Stimulated activated naive CD8-positive, alpha-beta T cell treated with anti-CD3 and anti-CD28 coated beads, Interleukin-15, Interleukin-2, amounts not matched to agents 100 ng/mL and 50 ng/mL, for 24 hours (primary cell): ENCODE measurements around the gene CRIP1.

ENCODE experiments used
- H3K27ac Mint-ChIP-seq: one replicate; pipeline ENCODE4 v1.8.0; 2021; ENCODE audit warnings: mild to moderate bottlenecking, mixed read lengths
- H3K27me3 Mint-ChIP-seq: one replicate; pipeline ENCODE4 v1.8.0; 2021; ENCODE audit warnings: mixed read lengths
- H3K36me3 Mint-ChIP-seq: one replicate; pipeline ENCODE4 v1.8.0; 2021; ENCODE audit warnings: low read depth, mixed read lengths
- H3K4me1 Mint-ChIP-seq: one replicate; pipeline ENCODE4 v1.8.0; 2021; ENCODE audit warnings: low read depth, mixed read lengths
- H3K4me3 Mint-ChIP-seq: one replicate; pipeline ENCODE4 v1.8.0; 2021; ENCODE audit warnings: mild to moderate bottlenecking, mixed read lengths
- H3K9me3 Mint-ChIP-seq: one replicate; pipeline ENCODE4 v1.8.0; 2021; ENCODE audit warnings: mixed read lengths

CRIP1 gene

DNA sequence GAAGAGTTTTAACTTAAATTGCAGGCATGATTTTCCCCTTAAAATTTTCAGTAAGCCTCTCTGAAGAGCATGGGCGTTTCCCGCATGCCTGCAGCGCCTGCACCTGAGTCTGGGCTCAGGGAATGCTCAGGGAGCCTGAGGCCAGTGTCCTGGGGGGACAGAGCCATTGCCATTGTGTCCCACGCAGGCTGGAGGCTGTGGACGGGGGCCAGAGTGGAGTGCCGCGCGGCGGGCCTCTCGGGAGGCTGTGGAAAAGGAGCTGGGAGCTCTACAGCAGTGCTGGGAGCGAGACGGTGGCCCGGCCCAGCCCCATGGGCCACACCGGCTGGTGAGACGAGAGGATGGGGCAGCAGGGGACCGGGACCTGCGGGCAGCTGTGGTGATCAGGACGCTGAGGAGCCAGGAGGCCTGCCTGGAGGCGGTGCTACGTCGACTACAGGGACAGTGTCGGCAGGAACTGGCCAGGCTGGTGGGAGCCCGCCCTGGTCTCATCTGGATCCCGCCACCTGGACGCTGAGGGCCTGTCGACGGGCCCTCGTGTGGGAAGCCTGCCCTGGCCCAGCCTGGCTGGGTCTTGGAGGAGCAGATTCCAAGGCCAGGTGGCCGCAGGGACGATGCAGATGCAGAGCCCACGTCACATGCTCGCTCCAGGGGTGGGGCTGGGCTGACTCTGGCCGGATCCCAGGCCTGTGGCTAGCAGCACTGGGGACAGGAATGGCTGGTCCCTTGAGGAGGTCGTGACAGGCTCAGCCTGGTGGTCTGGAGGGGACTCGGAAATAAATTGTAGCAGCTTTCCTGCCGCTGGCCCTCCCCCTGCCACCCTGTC, 12.0 kb downstream of the CRIP1 start:
- Mint-ChIP-seq H3K4me1 (no peaks in the 10 kb centered on the region), H3K4me3 (no peak overlapping the region), H3K9me3 (no peaks in the 10 kb centered on the region), H3K27ac (no peak overlapping the region), H3K27me3 (no peaks in the 10 kb centered on the region), H3K36me3 (no peaks in the 10 kb centered on the region)

DNA sequence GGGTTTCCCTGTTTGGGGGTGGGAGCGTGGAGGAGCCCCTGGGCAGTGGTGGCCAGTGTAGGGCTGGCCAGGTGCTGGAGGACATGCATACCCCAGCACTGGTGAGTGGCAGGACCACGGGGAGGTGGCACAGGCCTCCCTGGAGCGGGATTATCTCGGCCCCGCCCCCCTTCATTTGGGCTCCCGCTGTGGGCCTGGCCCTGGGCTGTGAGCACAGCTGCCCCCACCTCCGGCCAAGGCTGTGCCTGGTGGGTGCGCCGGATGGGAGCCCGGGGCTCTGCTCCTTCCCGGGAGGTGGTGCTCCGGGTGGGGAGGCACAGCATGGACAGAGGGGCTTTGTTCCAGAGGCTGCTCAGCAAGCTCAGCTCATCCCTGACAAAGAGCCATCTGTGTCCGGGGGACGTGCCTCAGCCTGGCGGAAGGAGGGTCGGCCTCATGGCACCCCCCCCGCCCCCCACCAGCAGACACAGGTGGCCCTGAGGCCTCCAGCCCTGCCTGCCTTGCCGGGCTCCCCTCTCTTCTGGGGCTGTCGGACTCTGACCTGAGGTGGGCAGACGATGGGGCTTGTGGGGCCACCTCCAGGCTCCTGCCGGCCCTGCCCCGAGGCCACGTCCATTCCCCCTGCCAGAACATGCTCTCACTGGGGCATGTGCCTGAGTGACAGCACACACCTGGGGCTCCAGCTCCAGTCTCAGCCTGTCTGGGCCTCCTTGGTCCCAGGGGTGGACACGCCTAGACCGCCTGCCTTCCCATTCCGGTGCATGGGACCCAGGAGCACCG, 12.8 kb downstream of the CRIP1 start:
- Mint-ChIP-seq H3K4me3 (no peak overlapping the region), H3K9me3 (no peaks in the 10 kb centered on the region), H3K27me3 (no peaks in the 10 kb centered on the region), H3K27ac (no peak overlapping the region), H3K4me1 (no peaks in the 10 kb centered on the region), H3K36me3 (no peaks in the 10 kb centered on the region)

DNA sequence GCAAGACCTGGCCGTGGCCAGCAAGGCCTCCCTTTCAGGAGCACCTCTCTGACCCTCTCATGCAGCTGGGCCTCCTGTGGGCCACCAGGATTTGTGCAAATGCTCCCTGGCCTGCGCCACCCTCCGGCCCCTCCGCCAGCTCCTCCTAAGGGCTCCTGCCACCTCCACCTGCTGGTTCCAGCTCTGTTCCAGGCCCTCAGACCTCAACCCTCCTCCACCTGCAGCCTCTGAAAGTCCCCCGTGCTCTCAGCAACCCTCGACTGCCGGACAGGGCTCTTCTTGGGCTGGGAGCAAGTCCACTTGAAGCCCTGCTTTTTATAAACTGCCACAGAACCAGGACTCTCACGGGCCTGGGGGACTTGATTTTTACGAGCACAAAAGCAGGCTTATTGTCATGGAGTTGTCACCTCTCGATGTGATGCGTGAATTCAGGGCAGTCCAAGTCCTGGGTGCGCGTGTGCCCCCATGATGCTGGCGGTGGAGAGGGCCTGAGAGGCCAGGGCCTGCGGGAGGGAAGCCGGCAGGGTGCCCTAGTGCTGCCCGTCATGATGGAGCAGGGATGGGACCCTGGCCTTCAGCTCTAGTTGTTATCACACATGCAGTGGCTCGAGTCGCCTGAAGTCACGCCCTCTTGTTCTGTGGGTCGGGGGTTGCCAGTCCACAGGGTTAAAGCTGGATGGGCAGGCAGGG, 13.5 kb downstream of the CRIP1 start:
- no peak overlapping the region for H3K27ac Mint-ChIP-seq
- H3K4me3 Mint-ChIP-seq = no peak overlapping the region
- H3K27me3 Mint-ChIP-seq = no peaks in the 10 kb centered on the region
- H3K36me3 Mint-ChIP-seq = no peaks in the 10 kb centered on the region
- H3K4me1 Mint-ChIP-seq = no peaks in the 10 kb centered on the region
- H3K9me3 Mint-ChIP-seq = no peaks in the 10 kb centered on the region

DNA sequence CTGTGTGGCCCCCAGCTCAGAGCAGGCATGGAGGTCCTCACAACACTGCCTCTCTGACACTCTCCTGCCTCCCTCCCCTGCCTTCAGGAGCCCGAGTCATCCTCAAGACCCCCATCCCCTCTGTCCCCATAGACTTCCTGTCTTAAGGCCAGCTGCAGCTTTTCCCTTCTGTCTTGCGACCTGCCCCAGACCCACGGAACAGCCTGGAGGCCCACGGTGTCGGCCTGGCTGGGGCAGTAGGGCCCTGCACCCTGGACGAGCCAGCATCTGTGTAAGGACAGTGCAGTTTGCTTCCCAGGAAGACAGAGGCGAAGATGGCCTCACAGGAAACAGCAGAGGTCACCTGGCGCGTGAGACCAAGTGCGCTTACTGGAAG, 14.0 kb downstream of the CRIP1 start:
- no peaks in the 10 kb centered on the region for H3K36me3 Mint-ChIP-seq
- no peaks in the 10 kb centered on the region for H3K27me3 Mint-ChIP-seq
- H3K4me1 Mint-ChIP-seq = no peaks in the 10 kb centered on the region
- H3K9me3 Mint-ChIP-seq = no peaks in the 10 kb centered on the region
- H3K4me3 Mint-ChIP-seq = no peak overlapping the region
- no peak overlapping the region for H3K27ac Mint-ChIP-seq

DNA sequence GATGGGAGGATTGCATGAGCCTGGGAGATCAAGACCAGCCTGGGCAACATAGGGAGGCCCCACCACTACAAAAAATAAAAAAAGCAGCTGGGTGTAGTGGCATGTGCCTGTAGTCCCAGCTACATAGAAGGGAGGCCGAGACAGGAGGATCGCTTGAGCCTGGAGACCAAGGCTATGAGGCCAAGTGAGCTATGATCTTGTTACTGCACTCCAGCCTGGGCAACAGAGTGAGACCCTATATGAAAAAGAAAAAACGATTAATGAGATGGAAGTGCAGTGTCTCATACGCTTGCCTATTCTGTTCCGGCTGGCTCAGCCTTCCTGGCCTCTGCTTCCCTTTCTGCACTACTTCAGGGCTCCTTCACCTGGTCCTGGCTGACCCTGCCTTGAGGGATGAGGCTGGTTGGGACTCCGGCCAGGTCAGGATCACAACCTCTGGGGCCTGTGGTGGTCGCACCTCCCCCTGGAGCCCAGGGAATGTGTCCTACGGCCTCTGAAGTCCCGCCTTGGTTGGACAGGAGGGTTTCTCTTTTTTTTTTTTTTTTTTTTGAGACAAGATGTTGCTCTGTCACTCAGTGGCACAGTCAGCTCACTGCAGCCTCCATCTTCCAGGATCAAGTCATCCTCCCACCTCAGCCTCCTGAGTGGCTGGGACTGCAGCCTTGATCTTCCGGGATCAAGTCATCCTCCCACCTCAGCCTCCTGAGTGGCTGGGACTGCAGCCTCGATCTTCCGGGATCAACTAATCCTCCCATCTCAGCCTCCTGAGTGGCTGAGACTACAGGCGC, 15.0 kb downstream of the CRIP1 start:
- Mint-ChIP-seq H3K9me3 (no peaks in the 10 kb centered on the region), H3K4me3 (no peak overlapping the region), H3K4me1 (no peaks in the 10 kb centered on the region), H3K27me3 (no peaks in the 10 kb centered on the region), H3K36me3 (no peaks in the 10 kb centered on the region), H3K27ac (no peak overlapping the region)

DNA sequence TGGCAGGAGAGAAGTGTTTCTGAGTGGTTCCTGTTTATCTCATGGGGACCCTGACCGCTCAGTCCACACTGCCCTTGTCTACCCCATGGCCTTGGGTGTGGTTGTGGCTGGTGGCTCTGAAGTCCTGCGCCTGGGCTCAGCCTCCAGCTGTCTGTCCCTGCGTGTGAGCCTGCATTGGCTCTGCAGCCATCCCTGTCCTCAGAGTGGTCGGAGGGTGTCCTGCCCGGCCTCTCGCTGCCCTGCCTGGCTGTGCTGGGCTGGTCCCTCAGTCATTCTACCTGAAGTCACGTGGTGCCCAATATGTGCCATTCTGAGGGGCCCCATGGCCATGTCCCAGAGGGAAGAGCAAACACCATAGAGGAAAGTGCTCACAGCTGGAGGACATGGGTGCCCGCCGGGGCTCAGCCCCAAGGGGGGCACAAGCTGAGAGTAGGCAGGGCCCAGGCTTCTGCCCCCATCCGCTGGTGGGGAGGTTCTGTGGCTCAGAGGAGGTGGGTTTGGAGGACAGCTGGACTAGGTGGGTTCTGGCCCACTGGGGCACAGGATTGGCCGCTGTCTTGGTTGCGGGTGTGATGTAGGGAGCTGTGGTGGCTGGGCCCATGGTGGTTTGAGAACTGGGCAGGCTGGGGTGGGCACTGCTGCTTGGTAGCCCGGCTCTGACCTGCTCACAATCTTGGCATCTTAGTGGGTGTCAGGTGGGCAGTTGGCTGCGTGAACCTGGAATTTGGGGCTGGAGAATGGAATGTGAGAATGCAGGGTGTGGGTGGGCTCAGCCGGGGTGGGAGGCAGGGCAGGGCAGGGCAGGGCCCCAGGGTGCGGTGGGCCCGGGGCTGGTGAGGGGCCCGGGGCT, 16.0 kb downstream of the CRIP1 start:
- Mint-ChIP-seq H3K9me3 (no peaks in the 10 kb centered on the region), H3K4me1 (no peaks in the 10 kb centered on the region), H3K4me3 (no peak overlapping the region), H3K27ac (no peak overlapping the region), H3K36me3 (no peaks in the 10 kb centered on the region), H3K27me3 (peaks cover 4% of the 10 kb centered on the region)

DNA sequence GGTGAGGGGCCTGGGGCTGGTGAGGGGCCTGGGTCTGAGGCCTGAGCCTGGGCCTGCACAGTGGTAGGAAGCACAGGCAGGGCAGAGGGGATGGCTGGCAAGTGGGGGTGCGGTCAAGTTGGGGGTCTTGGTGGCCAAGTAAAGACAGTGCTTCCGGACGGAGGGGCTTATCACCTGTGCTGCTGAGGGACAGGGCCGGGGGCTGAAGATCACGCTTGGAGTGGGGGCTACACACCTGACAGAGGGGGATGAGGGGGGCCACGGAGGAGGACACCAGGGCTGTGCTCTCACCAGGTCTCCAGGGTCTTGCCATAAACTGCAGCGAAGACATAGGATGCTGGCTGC, 16.6 kb downstream of the CRIP1 start:
- Mint-ChIP-seq H3K4me1 (no peaks in the 10 kb centered on the region), H3K4me3 (no peak overlapping the region), H3K36me3 (no peaks in the 10 kb centered on the region), H3K27ac (no peak overlapping the region), H3K9me3 (no peaks in the 10 kb centered on the region), H3K27me3 (peaks cover 8% of the 10 kb centered on the region)

DNA sequence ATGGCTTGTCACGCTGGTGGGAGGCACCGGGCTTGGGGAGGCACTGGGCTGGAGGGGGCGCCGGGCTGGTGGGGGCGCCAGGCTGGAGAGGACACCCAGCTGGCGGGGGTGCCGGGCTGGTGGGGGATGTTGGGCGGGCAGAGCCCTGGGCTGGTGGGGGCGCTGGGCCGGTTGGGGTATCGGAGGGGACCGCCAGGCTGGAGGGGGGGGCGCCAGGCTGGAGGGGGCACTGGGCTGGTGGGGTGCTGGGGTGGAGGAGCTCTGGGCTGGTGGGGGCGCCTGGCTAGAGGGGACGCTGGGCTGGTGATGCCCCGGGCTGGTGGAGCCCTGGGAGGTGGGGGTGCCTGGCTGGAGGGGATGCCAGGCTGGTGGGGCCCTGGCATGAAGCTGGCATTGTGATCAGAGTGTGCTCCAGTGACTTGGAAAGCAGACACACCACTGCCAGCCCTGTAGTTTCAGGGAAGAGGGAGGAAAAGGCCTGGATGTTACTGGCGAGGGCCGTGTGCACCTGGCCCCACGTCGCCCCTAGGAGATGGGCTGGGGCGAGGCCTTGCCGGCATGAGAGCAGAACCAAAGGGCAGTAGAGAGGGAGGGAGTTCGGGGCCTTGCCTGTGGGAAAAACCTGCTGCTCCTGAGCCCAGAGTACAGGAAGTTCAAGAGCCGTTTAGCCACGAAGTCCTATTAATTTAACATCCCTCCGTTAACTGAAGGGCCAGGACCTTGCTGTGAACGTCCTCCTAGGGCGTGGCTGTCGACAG, 17.4 kb downstream of the CRIP1 start:
- no peaks in the 10 kb centered on the region for H3K4me1 Mint-ChIP-seq
- H3K4me3 Mint-ChIP-seq = no peak overlapping the region
- no peaks in the 10 kb centered on the region for H3K36me3 Mint-ChIP-seq
- H3K9me3 Mint-ChIP-seq = no peaks in the 10 kb centered on the region
- peaks cover 13% of the 10 kb centered on the region for H3K27me3 Mint-ChIP-seq
- no peak overlapping the region for H3K27ac Mint-ChIP-seq

DNA sequence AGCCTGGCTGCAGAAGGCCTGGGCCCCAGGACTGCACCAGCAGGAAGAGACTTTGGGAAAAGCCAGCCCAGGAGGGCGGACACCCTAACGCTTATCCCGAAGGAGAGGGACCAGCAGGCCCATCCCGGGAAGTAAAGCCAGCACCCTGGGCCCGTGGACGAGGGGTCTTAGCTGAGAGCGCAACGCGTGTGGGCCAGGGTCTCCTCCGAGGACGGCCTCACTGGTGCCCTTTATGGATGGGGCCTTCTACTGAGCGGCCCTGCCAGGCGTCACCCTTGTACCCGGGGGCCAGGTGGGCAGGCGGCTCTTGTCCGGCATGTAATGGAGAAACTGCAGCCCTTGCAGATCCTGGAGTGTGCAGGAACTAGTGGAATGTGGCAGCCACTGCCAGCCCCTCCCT, 18.4 kb downstream of the CRIP1 start:
- no peaks in the 10 kb centered on the region for H3K9me3 Mint-ChIP-seq
- no peaks in the 10 kb centered on the region for H3K36me3 Mint-ChIP-seq
- H3K4me3 Mint-ChIP-seq = no peak overlapping the region
- no peaks in the 10 kb centered on the region for H3K4me1 Mint-ChIP-seq
- H3K27ac Mint-ChIP-seq = no peak overlapping the region
- H3K27me3 Mint-ChIP-seq = peaks cover 13% of the 10 kb centered on the region

DNA sequence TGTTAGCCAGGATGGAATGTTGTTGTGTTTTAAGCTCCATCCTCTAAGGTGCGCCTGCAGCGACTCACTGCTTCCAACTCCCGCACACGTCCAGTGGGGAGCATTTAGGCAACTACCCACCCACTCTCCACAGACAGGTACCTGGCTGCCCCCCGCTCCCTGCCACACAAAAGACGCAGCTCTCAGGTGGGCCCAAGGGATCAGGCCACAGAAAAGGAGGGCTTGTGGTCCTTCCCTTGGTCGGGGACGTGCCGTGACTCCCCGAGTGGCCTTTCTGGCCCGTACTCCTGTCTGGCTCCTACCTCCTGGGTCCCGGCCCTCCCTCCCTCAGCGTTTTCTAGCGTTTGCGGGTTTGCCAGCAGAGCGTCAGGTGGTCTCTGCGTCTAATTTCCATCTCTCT, 20.6 kb downstream of the CRIP1 start:
- Mint-ChIP-seq H3K4me3 (no peak overlapping the region), H3K36me3 (no peaks in the 10 kb centered on the region), H3K27me3 (peaks cover 18% of the 10 kb centered on the region), H3K9me3 (no peaks in the 10 kb centered on the region), H3K4me1 (no peaks in the 10 kb centered on the region), H3K27ac (no peak overlapping the region)

DNA sequence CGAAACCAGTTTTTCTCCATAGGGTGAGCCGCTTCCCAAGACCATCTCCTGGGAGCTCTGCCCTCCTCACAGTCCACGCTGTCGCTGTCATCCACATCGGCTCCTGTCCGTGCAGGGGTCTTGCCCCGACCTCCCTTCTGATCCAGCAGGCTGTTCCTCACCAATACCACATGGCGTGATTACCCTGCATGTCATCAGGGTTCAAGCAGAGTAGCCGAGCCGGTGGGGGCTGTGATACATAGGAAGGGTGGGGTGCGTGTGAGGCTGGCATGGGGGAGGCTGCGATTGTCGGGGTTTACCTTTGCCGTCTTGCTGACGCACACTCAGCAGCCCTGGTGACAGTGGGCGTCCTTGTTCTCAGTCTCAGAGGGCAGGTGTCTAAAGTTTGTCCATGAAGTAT, 21.4 kb downstream of the CRIP1 start:
- H3K4me3 Mint-ChIP-seq = no peak overlapping the region
- no peak overlapping the region for H3K27ac Mint-ChIP-seq
- H3K4me1 Mint-ChIP-seq = no peaks in the 10 kb centered on the region
- H3K36me3 Mint-ChIP-seq = no peaks in the 10 kb centered on the region
- peaks cover 18% of the 10 kb centered on the region for H3K27me3 Mint-ChIP-seq
- no peaks in the 10 kb centered on the region for H3K9me3 Mint-ChIP-seq

DNA sequence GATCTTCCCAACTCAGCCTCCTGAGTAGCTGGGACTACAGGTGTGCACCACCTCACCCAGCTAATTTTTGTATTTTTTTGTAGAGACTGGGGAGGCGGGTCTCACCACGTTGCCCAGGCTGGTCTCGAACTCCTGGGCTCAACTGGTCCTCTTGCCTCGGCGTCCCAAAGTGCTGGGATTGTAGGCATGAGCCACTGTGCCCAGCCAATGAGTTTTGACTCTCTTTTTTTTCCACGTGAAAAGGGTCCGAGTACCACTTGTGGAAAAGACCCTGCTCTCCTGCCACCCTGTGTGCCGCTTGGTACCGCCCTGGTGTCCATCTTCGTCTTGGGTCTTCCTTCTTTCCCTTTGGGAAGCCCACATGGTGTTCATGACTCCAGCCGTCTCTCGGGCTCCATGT, 21.9 kb downstream of the CRIP1 start:
- Mint-ChIP-seq H3K36me3 (no peaks in the 10 kb centered on the region), H3K27ac (peak overlapping the region; percentile 61), H3K9me3 (no peaks in the 10 kb centered on the region), H3K4me3 (no peak overlapping the region), H3K27me3 (peaks cover 18% of the 10 kb centered on the region), H3K4me1 (no peaks in the 10 kb centered on the region)

DNA sequence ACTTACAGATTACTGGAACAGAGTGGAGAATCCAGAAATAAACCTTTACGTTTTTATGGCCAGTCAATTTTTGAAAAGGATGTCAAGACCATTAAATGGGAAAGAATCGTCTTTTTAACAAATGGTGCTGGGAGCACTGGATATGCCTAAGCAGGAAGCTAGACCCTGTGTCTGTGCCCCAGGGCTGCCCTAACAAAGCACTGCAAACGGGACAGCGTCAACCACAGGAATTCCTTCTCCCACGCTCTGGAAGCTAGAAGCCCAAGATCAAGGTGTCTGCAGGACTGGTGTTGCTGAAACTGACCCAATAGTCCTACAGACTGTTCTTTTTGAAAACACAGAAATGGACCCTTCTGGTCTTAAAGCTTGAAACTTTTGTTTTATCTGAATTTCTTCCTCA, 30.4 kb downstream of the CRIP1 start:
- Mint-ChIP-seq H3K27me3 (peaks cover 39% of the 10 kb centered on the region), H3K4me1 (no peaks in the 10 kb centered on the region), H3K9me3 (no peaks in the 10 kb centered on the region), H3K4me3 (no peak overlapping the region), H3K36me3 (no peaks in the 10 kb centered on the region), H3K27ac (no peak overlapping the region)
